Measurements from ENCODE around the gene ZNF473. TPM values are rescaled to one million over a fixed set of nuclear protein-coding genes. Genes with fewer than 3 reads are reported as not detected.
"Not testable (repeated sequence)": the region's sequence is repeated elsewhere in the genome, so short reads cannot be mapped to it uniquely, and the experiment has no call there.

Gene ZNF473
- total RNA-seq, 1 experiment from 2014 or later, result 42.5 TPM

DNA sequence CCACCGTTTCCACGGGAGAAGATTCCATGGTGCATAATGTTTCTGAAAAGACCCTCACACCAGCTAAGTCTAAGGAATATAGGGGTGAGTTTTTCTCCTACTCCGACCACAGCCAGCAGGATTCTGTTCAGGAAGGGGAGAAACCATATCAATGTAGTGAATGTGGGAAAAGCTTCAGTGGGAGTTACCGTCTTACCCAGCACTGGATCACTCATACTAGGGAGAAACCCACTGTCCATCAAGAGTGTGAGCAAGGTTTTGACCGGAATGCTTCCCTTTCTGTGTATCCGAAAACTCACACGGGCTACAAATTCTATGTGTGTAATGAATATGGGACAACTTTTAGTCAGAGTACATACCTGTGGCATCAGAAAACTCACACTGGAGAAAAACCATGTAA, 19.1 kb downstream of the ZNF473 start:
- DNase-seq (ENCODE audit: low spot score), result no peak
- in situ Hi-C loops (cut with HindIII; ENCODE audit: low sequenced_read_pairs), result no loop called here

- in situ Hi-C loops (cut with HindIII; ENCODE audit: low sequenced_read_pairs), result no loop called here
- peak; percentile 79 for DNase-seq (ENCODE audit: low spot score)
These were observed 21.1 kb downstream of the ZNF473 start for GRCh38 chr19:50046649-50047503.

DNA sequence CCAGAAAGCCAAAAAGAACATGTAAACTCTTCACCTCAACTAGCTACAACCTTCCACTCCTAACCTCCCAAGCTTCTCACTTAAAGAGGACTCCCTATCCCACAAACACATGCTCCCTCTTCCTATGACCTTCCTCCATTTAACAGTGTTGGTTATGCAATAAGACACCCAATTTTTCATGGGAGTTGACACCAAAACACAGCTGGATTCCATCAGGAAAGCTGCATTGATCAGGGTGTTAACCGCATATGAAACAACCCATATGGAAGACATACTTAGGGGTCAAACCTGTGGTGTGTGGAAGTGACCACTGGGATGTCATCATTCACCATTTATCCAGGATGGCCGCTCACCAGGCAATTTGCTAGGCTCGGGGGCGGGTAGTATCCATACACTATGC, 21.9 kb downstream of the ZNF473 start:
- DNase-seq (ENCODE audit: low spot score), result no peak
- in situ Hi-C loops (cut with HindIII; ENCODE audit: low sequenced_read_pairs), result no loop called here

GRCh38 chr19:50050406-50051227, 24.8 kb downstream of the ZNF473 start:
- in situ Hi-C loops (cut with HindIII; ENCODE audit: low sequenced_read_pairs), result no loop called here
- peak; percentile 90 for DNase-seq (ENCODE audit: low spot score)

GRCh38 chr19:50051228-50051895, 25.6 kb downstream of the ZNF473 start:
- DNase-seq (ENCODE audit: low spot score); in situ Hi-C loops (cut with HindIII; ENCODE audit: low sequenced_read_pairs): not testable (repeated sequence)

DNA sequence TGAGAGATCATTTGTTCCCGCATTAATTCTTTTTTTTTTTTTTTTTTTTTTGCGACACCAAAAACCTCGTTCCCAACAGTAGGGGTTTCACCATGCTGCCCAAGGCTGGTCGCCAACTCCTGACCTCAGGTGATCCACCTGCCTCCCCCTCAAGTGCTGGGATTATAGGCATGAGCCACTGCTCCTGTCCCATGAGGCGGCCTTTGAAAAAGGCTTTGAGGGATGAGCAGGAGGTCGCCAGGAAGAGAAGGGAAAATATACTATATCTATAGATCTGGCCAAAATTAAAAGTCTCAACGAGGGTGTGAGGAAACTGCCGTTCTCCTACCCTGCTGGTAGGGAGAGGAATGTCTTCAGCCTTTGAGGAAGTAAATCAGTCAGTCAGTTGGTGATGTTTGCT, 26.2 kb downstream of the ZNF473 start:
- in situ Hi-C loops (cut with HindIII; ENCODE audit: low sequenced_read_pairs), result no loop called here
- no peak for DNase-seq (ENCODE audit: low spot score)

GRCh38 chr19:50053119-50053518, 27.3 kb downstream of the ZNF473 start:
- DNase-seq (ENCODE audit: low spot score), result no peak
- in situ Hi-C loops (cut with HindIII; ENCODE audit: low sequenced_read_pairs), result no loop called here

DNA sequence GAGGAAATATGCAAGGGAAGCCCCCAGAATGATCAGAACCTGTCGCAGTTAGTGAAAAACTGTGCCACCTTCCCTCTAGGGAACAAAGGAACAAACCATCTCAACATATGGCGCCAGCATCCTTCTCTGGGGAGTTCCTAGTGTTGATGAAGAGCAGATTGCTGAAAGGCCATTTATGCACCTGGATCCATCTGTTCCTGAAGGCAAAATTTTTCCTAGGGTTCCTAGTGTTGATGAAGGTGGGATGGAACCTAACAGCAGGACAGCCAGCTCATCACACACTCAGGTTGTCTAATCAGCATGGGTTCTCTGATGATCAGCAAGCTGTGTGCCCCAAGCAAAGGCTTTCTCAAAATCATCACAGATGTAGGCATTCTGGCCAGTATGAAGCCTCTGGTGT, 32.6 kb downstream of the ZNF473 start:
- in situ Hi-C loops (cut with HindIII; ENCODE audit: low sequenced_read_pairs), result no loop called here
- DNase-seq (ENCODE audit: low spot score), result no peak

GRCh38 chr19:50059045-50059444, 33.2 kb downstream of the ZNF473 start:
- in situ Hi-C loops (cut with HindIII; ENCODE audit: low sequenced_read_pairs), result no loop called here
- no peak for DNase-seq (ENCODE audit: low spot score)

GRCh38 chr19:50060107-50060506, 34.3 kb downstream of the ZNF473 start:
- in situ Hi-C loops (cut with HindIII; ENCODE audit: low sequenced_read_pairs), result no loop called here
- no peak for DNase-seq (ENCODE audit: low spot score)

DNA sequence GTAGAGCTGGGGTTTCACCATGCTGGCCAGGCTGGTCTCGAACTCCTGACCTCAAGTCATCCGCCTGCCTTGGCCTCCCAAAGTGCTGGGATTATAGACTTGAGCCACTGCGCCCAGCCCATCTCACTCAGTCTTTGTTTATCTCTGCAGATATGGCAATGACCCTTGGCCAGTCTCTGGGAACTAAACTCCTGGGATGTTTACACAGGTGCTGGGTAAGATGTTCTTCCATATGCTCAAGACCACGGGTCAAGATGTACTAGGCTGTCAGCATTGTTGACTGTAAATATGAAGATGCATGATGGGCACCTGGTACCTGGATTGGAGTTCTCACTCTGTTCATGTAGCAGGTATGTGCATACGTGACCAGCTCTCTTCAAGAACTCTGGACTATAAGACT, 35.8 kb downstream of the ZNF473 start:
- in situ Hi-C loops (cut with HindIII; ENCODE audit: low sequenced_read_pairs), result no loop called here
- no peak for DNase-seq (ENCODE audit: low spot score)

GRCh38 chr19:50065938-50066337, 40.1 kb downstream of the ZNF473 start:
- in situ Hi-C loops (cut with HindIII; ENCODE audit: low sequenced_read_pairs), result no loop called here

DNA sequence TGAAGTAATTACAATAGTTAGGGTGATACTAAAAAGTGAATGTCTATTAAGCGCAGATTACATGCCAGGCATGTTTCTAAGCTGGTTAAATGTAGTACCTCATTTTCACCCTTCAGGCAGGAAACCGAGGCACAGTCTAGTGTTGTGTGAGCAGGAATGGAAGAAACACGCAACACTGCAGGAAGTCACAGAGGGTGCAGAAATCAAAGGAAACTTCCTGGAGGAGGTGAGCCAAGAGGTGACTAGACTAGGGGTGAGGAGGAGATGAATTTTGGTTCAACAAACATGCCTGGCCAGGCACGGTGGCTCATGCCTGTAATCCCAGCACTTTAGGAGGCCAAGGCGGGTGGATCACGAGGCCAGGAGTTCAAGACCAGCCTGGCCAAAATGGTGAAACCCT, 41.8 kb downstream of the ZNF473 start:
- no peak for DNase-seq (ENCODE audit: low spot score)
- in situ Hi-C loops (cut with HindIII; ENCODE audit: low sequenced_read_pairs), result no loop called here

More at GRCh38 chr19:50065938-50066337, 40.1 kb downstream of the ZNF473 start:
- DNase-seq (ENCODE audit: low spot score), result no peak

GRCh38 chr19:50068382-50068781, 42.6 kb downstream of the ZNF473 start:
- in situ Hi-C loops (cut with HindIII; ENCODE audit: low sequenced_read_pairs); DNase-seq (ENCODE audit: low spot score): not testable (repeated sequence)

GRCh38 chr19:50075076-50075475, 49.3 kb downstream of the ZNF473 start:
- DNase-seq (ENCODE audit: low spot score); in situ Hi-C loops (cut with HindIII; ENCODE audit: low sequenced_read_pairs): not testable (repeated sequence)

DNA sequence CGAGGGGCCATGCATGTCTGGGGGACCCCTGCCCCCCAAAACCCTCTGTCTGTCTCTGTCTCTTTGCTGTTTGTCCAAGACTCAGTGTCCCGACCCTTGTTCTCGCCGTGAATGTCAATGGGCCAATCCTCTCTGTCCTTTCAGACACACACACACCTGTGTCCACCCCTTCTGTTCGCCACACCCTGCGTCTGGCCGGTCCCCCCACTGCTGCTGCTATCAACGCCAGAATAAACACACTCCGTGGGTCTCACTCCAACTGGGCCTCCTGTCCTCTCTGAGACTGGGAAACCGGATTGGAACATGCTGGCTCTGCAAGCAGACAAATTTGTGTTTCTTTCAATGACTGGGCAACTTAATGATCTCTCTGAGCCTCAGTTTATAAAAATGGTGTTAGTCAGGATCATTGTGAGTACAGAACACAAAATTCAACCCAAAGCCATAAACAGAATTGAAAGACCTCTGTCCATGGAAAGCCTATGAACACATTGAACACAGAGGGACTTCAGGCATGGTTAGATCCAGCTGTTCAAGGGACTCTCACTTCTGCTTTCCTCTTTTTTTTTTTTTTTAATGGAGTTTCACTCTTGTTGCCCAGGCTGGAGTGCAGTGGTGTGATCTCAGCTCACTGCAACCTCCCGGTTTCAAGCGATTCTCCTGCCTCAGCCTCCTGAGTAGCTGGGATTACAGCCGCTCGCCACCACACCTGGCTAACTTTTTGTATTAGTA, 50.0 kb downstream of the ZNF473 start:
- in situ Hi-C loops (cut with HindIII; ENCODE audit: low sequenced_read_pairs); DNase-seq (ENCODE audit: low spot score): not testable (repeated sequence)

GRCh38 chr19:50076581-50077355, 51.0 kb downstream of the ZNF473 start:
- in situ Hi-C loops (cut with HindIII; ENCODE audit: low sequenced_read_pairs); DNase-seq (ENCODE audit: low spot score): not testable (repeated sequence)

DNA sequence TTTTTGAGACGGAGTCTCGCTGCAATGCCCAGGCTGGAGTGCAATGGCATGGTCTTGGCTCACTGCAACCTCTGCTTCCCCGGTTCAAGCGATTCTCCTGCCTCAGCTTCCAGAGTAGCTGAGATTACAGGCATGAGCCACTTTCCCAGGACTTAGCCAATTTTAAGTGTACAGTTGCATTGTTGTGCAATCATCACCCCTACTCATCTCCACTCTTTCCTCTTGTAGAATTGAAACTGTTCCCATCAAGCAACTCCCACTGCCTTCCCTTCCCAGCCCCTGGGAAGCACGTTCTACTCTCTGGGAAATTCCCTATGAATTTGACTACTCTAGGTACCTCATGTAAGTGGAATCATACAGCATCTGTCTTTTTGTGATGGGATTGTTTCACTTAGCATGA, 53.2 kb downstream of the ZNF473 start:
- DNase-seq (ENCODE audit: low spot score); in situ Hi-C loops (cut with HindIII; ENCODE audit: low sequenced_read_pairs): not testable (repeated sequence)

Data from G401 (cell line).